ENCODE data around the gene WDR45B.

WDR45B gene

DNA sequence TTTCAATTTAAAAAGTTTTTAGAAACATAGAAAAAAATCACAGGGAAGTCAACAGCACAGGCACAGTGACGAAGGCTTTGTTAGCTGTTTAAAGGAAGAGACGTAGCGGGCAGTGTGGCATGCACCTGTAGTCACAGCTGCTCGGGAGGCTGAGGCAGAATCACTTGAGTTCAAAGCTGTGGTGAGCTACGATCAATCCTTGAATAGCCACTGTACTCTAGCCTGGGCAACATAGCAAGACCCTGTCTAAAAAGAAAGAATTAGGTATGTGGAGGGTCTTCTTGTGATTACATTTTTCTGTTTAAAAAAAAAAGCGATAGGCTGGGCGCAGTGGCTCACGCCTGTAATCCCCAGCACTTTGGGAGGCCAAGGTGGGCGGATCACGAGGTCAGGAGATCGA, 78.6 kb downstream of the WDR45B start:
- no peak for TF ChIP-seq POLR2A (IDR thresholded peaks at IDR 0.05; ENCODE audit: low read depth, low read length)
- FAIRE-seq (no peak), DNase-seq (ENCODE audit: insufficient read length, low spot score) (no peak)

DNA sequence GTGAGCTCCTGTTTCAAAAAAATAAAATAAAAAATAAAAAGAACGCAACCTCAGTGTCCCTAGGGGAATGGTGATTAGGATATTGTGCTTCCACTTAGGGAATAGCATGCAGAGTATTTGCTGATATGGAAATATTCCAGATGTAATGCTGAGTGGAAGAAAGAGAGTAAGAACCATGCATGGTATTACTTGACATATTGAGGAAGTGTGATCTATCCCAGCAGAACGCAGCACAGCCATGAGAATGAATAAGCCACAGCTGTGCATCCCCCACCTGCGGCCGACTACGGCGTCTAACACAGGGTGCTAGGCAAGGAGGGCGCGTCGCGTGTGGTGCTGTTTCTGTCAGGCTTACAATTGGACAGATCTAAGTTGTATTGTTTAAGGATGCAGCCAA, 79.2 kb downstream of the WDR45B start:
- no peak for FAIRE-seq
- TF ChIP-seq POLR2A (IDR thresholded peaks at IDR 0.05; ENCODE audit: low read depth, low read length), result no peak
- no peak for DNase-seq (ENCODE audit: insufficient read length, low spot score)

DNA sequence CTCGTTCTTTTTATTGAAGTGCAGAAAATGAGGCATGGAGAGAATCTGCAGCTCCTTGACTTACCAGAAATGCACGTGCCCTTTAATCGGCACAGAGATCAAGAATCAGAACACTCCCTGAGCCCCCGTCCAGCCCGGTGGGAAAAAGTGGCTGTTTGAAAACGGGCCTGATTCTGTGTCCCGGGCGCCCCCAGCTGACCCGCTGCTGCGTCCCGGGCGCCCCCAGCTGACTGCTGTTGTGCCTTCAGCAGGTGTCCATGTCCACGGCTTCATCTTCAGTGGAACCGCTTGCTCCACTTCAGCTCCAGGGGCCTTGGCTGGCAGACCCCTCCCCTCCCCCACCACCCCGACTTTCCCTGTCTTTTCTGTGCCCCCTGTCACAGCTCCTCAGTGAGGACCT, 81.0 kb downstream of the WDR45B start:
- FAIRE-seq, result no peak
- DNase-seq (ENCODE audit: insufficient read length, low spot score), result no peak
- TF ChIP-seq POLR2A (IDR thresholded peaks at IDR 0.05; ENCODE audit: low read depth, low read length), result no peak

DNA sequence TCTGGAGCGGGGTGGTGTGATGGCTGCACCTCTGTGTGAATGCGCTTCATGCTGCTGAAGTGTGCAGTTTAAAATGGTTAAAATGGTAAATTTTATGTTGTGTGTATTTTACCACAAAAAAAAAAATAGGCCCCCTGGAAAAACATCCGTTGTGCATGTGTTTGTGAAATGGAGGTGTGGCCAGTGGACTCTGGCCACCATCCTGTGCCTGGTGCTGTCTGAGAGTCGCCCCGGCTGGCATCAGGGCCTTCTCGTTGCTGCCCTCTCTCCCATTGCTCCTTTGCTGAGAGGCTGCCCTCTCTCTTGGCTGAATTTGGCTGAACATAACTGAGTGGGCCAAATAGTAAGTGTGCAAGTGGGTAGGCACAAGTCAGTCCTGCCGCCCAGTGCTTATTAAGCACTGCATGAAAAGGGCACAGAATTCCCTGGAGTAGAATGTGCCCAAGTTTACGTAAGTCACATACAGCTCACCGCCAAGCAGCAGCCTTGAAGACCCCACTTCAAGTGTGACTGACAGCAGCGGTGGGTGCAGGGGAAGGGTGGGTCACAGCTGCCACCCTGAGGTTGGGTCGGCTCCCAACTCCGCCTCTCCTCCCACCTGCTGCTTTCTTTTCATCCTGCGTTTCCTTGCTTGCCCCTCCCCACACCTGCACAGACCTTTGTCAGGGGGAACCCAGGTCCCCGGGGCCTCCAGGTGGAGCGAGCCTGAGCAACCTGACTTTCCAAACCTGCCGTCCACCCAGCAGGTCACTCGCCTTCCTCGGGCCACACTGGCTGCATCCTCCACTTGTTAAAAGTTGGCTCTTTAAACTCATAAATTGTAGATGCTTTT, 81.9 kb downstream of the WDR45B start:
- DNase-seq (ENCODE audit: insufficient read length, low spot score) (no peak), FAIRE-seq (no peak)
- no peak for TF ChIP-seq POLR2A (IDR thresholded peaks at IDR 0.05; ENCODE audit: low read depth, low read length)

DNA sequence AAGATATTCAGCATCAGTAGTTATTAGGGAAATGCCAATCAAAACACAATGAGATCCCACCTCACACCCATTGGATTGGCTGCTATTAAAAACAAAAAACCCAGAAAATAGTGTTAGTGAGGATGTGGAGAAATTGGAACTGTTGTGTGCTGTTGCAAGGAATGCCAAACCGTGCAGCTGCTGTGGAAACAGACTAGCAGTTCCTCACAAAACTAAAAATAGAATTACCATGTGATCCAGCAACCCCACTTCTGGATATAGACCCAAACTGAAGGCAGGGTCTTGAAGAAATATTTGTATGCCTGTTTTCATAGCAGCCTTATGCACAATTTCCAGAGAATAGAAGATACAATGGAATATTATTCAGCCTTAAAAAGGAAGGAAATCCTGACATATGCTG, 82.7 kb downstream of the WDR45B start:
- DNase-seq (ENCODE audit: insufficient read length, low spot score) (no peak), FAIRE-seq (no peak)
- no peak for TF ChIP-seq POLR2A (IDR thresholded peaks at IDR 0.05; ENCODE audit: low read depth, low read length)
